Uterus (tissue), 2 donors: Measurements from ENCODE around the gene DPP6.

Source experiments
- CTCF ChIP-seq, 4 experiments: fragments of 200-600 bp in 2 of 4; fragments of 450-650 bp in 2 of 4; sonication (generic) in 2 of 4; IDR thresholded peaks; one replicate each; pipeline ENCODE4 v1.5.1; 2016 to 2019; ENCODE audit warnings: antibody characterized with exemption in 4 of 4, mild to moderate bottlenecking in 2 of 4, moderate library complexity in 1 of 4
- POLR2A ChIP-seq, 2 donors: fragments of 450-650 bp; IDR thresholded peaks; one replicate each; pipeline ENCODE4 v1.6.1; 2016; ENCODE audit warnings: antibody characterized with exemption in 2 of 2, mild to moderate bottlenecking in 1 of 2, moderate library complexity in 1 of 2

DNA sequence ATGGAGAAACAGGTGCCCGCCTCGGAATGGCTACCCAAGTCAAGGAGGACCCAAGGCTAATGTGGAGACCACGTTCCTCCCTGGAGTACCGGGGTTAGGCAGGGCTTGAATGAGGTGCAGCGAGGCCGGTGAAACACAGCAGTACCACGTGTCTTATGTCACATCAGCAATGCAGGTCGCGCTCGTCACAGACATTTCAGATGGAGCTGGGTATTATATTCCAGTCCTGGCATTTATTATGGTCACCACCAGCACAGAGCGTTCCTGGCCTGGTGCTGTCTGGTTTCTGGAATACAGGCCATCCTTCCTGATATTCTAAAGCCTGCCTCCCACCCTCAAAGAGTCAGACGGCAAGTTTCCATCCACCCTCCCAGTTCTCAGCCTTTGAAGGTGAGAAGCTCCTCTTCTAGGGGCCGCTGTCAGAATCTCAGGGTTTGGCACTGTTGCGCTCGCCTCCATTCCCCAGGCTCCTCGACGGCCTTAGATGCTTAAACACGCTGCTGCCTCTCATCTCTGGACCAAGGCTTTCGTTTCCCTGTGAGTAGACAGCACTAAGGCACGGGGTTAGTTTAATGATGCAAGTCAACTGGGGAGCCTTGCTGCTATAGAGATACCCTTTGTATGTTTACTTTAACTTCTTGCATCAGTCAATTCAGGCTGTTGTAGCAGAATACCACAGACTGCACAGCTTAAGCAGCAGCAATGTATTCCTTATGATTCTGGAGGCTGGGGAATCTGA, 377.6 kb downstream of the DPP6 start:
- TF ChIP-seq POLR2A (IDR thresholded peaks at IDR 0.05) (no peak), CTCF (IDR thresholded peaks at IDR 0.05) (no peak)
